ENCODE measurements around the gene BCL2L12.
"Not testable (repeated sequence)": the region's sequence is repeated elsewhere in the genome, so short reads cannot be mapped to it uniquely, and the experiment has no call there.

The BCL2L12 gene

GRCh38 chr19:49713236-49713845 lies 47.6 kb downstream of the BCL2L12 start:
- no peak for DNase-seq (ENCODE audit: low spot score)

GRCh38 chr19:49716154-49716553 lies 50.4 kb downstream of the BCL2L12 start:
- DNase-seq (ENCODE audit: low spot score): no peak

- DNase-seq (ENCODE audit: low spot score): no peak
Measured at GRCh38 chr19:49718511-49718910, 52.8 kb downstream of the BCL2L12 start.

- DNase-seq (ENCODE audit: low spot score): no peak
Measured at GRCh38 chr19:49718991-49719390, 53.3 kb downstream of the BCL2L12 start.

DNA sequence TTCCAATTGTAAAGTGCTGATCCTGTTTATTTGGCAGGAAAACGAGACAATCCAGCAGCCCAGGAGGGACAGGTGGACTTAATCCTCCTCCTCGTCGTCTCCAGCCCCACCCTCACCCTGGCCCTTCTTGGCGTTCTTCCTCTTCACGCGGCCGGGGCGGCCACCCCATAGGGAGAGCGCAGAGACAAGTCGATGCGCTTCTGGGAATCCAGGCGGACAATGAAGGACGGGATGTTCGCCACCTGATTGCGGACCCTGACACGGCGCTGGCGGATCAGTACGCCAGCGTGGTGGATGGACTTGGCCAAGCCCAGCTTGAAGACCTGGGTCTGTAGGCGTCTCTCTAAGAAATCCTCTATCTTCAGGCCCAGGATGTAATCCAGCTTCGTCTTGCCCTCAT lies 53.7 kb downstream of the BCL2L12 start:
- not testable (repeated sequence) for DNase-seq (ENCODE audit: low spot score)

Measured in SW480 (cell line).